CD4-positive, alpha-beta T cell treated with Interferon gamma for 1 hour (primary cell): ENCODE measurements around the gene MYF6.
"Not testable (repeated sequence)": the region's sequence is repeated elsewhere in the genome, so short reads cannot be mapped to it uniquely, and the experiment has no call there.

ENCODE experiments used
- DNase-seq: peaks from one replicate; pipeline ENCODE4 v3.0.0-alpha.2; 2020

MYF6 gene

GRCh38 chr12:80707126-80707829, at the start of gene MYF6:
MYF6 (plus strand) TSS chr12:80707634; CDS start chr12:80707720, 86 bp downstream.
- DNase-seq, result no peak

DNA sequence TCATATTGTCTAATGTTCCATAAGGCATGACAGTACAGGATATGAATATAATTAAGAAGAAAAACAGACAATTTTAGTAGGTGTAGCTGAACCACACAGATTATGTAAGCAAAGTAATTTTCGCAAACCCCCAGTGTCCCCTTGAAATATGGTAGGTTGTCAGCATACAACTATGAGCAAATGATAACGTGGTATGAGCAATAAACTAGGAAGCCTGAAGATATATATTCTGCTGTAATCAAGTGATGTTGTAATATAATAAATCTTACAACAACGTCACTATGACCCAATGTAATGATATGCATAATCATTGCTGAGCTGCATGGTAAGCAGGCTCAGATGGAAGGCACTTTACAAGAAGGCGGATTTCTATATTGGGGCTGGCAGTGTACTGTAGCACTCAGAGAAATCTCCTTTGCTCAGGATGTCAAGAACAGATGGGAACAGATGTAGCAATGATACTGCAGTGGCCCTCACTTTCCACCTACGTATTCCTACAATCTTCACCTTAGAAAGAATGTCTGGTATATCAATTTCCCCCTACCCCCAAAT, 47.8 kb upstream of the MYF6 start:
- DNase-seq, result no peak

DNA sequence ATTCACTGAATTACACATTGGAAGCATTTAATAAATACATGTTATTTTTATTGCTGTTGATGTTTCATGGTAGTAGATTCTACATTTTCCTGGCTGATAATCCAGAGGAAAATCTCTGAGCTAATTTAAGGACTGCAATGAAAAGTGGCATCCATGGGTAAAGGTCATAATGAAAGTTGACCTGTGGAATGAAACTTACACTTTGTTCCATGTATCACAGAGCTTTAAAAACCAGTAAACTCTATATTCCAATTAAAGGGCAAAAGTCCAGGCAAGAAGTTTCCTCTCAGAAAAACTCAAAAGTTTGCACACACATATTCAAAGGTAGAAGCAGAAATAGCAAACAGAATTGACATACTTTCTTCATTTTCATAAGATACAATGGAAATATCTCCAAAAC, 44.8 kb upstream of the MYF6 start:
- DNase-seq, result no peak

DNA sequence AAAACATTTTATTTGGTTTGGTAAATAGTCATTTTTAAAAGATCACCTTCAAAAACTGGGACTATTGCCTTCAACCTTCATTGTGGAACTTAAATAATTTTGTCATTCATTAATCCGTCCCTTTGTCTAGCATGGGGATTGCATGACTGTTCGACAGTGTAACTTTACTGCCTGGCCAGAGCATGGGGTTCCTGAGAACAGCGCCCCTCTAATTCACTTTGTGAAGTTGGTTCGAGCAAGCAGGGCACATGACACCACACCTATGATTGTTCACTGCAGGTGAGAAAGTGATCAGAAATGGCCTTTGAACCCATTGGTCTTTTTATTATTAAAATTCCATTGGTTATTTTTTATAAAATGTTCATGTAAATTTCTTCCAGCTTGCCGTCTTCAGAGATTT, 37.2 kb upstream of the MYF6 start:
- no peak for DNase-seq

DNA sequence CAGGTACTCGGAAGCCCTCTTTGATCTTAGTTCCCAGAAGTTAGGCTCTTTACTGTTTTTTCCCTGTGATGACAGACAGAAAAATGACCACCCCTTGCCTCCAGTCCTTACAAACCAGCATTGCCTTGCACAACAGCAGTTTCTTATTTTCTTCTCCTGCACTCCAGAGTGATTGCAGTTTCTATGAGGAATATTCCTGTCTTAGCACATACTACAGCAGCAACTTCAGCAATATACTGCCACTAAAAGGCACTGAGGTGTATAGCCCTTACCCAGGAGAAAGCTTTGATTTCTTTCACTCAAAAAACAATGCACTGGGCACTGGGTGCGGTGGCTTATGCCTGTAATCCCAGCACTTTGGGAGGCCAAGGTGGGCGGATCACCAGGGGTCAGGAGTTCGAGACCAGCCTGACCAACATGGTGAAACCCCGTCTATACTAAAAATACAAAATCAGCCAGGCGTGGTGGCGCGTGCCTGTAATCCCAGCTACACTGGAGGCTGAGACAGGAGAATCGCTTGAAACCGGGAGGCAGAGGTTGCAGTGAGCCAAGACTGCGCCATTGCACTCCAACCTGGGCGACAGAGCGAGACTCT, 31.3 kb upstream of the MYF6 start:
- not testable (repeated sequence) for DNase-seq

DNA sequence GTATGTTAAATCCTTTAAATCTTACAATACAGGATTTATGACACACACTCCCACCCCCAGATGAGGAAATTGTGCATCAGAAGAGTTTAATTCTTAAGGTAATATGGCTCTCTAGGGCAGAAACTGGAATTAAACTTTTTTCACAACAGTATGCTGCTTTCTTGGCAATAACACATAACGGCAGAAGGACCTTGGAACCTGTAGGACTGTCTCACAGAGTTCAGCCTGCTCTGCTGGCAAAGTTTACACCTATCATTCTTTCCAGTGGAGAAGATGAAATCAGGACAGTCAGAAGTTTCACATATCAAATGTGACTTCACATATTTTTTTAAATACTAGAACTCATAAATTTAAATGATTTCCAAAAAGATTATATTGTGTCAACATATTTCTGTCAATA, 30.6 kb upstream of the MYF6 start:
- DNase-seq, result no peak

DNA sequence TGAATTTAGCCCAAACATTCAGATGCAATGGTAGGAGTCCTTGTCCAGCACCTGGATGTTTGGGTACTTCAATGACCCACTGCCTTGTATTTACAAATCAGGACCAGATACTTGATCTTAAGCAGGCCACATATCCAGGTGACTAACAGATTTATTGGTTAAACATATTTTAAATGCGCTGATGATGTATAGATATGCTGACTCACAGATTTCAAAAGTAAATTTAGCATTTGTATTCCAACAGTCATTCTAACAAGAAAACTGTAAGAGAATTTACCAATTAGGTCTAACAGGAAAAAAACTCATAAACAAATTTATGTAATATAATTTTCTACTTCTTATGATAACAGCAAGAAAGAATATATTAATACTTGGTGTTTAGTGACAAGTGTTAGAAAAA, 29.4 kb upstream of the MYF6 start:
- DNase-seq, result no peak

DNA sequence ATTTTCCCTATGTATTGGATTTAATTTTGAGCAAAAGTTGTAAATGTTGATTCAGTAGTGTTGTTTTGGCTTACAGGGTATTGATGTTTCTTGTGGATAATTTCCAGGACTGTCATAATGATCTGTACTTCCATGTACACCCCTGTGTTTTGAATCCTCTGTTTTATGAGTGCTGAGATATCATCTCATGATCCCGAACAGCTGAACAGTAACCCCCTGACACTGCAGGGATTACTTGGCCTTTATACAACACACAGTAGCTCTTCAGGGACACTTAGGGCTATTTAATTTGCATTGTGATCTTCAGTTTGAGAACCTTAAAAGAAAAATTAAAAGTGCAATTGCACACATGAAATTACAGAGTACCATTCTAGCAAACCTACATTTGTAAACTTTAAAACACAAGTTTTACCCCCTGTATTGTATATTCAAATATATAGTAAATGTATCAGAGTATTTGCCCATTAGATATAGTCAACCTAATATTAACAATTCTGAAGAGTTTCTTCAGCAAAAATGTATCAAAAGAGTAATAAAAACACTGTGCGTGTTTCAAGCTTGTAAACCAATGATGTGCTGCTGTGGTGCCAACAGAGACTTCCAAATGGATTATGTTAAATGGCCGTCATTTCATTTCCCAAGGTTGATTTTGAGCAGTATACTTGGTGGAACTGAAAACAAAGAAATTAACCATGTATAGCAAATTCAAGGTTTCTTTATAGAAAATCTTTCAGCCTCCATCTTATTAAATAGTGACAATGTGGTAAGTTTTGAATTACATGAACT, 27.9 kb upstream of the MYF6 start:
- DNase-seq, result no peak

GRCh38 chr12:80681287-80681686, 26.1 kb upstream of the MYF6 start:
- no peak for DNase-seq

DNA sequence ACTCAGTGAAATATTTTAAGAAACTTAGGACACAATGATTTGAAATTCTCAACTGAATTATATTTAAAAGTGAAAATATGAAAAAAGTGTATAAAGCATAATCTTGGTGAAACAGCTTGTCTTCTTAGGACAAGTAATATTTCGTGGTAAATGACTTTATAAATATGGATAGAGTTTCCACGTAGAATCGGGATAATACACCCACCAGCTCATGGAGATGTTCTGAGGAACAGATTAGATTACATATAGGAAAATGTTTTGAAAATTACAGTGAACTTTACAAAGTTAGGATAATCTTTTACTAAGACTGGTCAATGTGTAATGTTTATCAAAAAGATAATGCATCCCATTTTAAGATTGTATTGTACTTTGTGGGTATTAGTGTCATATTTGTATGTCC, 25.6 kb upstream of the MYF6 start:
- DNase-seq, result no peak

GRCh38 chr12:80684077-80684495, 23.3 kb upstream of the MYF6 start:
- DNase-seq, result no peak

DNA sequence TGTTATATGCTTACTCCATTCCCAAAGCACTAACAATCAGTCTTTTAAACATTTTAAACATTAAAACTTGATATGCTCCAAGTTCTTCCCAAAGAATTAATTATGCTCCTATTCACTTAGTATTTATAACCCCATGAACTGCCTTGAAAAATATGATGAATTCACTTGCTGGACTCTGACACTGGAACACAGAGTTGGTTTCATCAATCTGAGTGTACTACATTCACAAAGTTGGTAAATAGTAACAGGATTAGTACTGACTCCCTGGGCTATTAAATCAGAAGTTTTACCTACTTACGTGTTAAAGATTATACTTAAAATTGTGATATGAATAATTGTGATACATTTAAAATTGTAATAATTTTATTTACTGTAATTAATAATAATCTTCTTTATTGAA, 17.3 kb upstream of the MYF6 start:
- no peak for DNase-seq

DNA sequence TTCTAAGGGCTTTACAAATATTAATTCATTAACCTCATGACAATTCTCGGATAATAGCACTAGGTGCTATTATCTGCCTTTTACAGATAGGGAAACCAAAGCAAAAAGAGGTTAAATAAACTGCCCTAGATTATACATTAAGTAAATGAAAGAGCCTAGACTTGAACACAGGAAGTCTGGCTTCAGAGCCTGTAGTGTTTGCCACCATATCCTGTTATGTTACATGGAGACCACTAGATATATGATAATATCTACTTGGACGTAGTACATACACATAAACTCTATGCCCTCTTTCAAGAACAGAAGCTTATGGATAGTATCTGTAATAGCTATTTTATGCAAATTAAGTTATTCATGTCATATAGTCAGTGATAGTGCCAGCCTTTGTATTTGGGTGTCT, 16.9 kb upstream of the MYF6 start:
- no peak for DNase-seq

DNA sequence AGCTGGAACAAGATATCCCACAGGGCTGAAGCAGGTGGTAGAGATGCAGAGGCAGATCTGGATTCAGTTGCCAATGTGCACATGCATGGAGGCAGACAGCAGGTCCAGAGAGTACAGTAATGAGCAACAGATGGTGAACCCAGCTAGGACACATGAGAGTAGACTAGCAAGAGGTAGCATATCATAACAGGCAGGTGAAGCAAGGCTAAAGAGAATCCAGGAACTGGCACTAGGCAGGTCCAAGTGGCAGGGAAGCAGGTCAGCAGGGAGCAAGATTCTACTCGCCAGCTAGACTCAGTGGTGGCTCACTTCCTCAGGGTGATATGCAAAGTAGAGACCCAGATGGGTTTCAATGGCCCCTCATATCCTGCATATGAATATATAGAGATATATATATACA, 15.3 kb upstream of the MYF6 start:
- DNase-seq, result no peak

- DNase-seq, result no peak
Measured at GRCh38 chr12:80697270-80697887, 10.1 kb upstream of the MYF6 start.

GRCh38 chr12:80698256-80698655, 9.2 kb upstream of the MYF6 start:
- DNase-seq, result no peak

DNA sequence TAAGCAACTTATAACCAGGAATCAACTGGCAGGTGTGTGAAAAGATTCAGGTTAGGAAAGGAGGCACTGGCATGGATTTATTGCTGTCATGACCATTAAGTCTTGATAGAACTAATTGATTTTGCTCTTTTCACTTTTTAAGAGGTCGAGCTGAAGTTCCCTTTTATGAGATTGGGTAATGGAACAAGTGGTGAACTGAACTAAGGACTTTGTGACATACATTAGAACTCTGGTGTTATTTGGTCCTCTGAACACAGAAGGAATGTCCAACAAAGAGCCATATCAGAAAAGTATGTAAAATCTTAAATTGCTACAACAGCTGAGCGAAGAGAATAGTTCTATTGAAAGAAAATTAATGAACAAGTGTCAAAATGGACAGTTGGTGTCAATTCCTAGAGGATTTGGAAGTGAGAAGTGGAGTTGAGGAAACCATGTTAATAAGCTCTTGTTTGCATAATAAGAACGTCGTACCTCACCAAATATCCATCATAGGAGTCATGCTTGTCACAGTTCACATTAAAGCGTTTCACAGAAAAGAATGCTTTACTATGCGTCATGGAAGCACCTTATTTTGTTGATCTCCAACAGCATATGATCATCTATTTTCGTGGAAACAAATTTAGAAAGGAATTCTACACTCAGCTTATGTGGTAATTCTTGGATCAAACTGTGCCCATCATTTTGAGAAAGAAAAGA, 8.4 kb upstream of the MYF6 start:
- DNase-seq, result no peak

GRCh38 chr12:80700327-80700726, 7.1 kb upstream of the MYF6 start:
- DNase-seq, result no peak

- DNase-seq, result no peak
Measured at GRCh38 chr12:80701388-80701787, 6.0 kb upstream of the MYF6 start.

DNA sequence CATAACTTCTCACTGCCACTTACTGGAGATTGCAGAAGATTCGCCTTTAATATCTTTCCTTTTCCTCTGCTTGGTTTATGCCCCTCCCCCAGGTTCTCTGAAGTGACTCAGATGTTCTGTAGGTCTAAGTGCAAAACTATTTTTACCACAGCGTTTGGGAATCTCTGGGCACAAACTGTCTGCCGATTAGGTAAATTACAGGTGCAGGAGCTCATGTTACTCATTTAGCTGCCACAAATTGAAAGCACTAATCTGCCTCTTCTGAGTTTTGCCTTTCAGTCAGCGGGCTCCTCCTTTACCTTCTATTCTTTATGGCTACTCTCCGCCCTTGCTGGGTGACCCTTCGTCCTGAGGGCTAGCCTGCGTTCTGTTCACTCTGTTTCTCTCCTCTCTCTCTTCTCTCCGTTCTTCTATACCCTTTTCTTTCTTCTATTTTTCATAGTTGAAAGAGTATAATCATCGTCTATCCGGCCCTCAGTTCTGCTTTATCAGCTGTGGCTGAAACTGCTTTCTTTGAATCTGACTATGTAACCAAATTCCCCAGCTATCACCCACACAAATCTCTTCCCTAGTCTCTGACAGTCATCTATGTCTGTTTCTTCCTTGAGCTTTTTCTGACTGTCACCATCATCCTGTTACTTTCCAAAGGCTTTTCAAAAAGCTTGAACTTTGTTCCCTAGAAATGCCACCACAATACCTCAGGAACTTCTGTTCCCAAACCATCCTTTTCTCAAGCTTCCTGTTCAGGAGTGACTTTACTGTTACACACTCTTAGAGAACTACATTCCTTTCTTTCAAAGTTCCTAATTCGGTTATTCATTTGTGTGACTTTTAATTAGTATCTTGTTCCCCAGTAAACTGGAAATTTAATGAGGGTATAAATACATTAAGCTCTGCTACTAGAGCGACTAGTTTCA, 4.3 kb upstream of the MYF6 start:
- no peak for DNase-seq

DNA sequence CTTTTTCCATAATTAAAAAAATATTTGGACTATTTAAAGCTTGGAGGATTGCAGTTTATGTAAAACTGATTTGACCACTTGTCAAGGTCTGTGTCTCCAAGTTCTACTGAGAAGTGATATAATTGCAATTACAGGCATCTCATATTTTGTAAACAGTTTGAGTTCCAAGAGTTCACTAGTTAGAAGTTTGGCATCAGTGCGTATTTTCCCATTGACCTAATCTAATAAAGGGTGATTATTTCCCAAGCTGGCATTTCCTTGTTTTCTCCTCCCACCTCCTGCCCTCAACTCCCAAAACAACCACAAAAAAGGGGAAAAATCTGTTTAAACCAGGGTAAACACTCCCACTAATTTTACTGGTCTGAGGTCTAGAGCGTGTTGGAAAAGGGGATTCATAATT, 3.0 kb upstream of the MYF6 start:
- no peak for DNase-seq

DNA sequence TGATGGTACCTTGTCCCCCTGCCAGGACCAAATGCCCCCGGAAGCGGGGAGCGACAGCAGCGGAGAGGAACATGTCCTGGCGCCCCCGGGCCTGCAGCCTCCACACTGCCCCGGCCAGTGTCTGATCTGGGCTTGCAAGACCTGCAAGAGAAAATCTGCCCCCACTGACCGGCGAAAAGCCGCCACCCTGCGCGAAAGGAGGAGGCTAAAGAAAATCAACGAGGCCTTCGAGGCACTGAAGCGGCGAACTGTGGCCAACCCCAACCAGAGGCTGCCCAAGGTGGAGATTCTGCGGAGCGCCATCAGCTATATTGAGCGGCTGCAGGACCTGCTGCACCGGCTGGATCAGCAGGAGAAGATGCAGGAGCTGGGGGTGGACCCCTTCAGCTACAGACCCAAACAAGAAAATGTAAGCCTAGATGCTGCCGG, 410 bp downstream of the MYF6 start:
- DNase-seq, result no peak
